Epithelial cell of proximal tubule (primary cell): ENCODE results near the gene PDZRN3. TPM values are rescaled to one million over a fixed set of nuclear protein-coding genes. Genes with fewer than 3 reads are reported as not detected.

Experiments used
- DNase-seq: peaks from one replicate; pipeline ENCODE4 v3.0.0-alpha.2; 2011; ENCODE audit warnings: low read depth
- H3K4me3 ChIP-seq: 2 replicates; pipeline ENCODE4 v1.5.1; 2011; ENCODE audit warnings: low read depth, mild to moderate bottlenecking, low read length
- CTCF ChIP-seq: conservative IDR thresholded peaks from 2 replicates; pipeline ENCODE4 v1.5.1; 2012; ENCODE audit warnings: low read depth, mild to moderate bottlenecking, low read length
- total RNA-seq: library from RNA; depleted of rRNA; stranded (reverse); fragments of >200 nt; gene quantifications from 2 replicates; pipeline ENCODE4 v1.2.3, GENCODE V29; 2015

Gene PDZRN3
- total RNA-seq, 1 donor from 2014 or later = 0.17 TPM

- TF ChIP-seq CTCF = no peak
- H3K4me3 ChIP-seq = no peak overlapping the region
- no peak for DNase-seq
Measured at GRCh38 chr3:73611176-73611575, 13.6 kb downstream of the PDZRN3 start.

- no peak for TF ChIP-seq CTCF
- no peak for DNase-seq
- no peak overlapping the region for H3K4me3 ChIP-seq
Measured at GRCh38 chr3:73610493-73610892, 14.2 kb downstream of the PDZRN3 start.

- no peak overlapping the region for H3K4me3 ChIP-seq
- TF ChIP-seq CTCF = no peak
- no peak for DNase-seq
Measured at GRCh38 chr3:73609655-73610054, 15.1 kb downstream of the PDZRN3 start.

- no peak for DNase-seq
- H3K4me3 ChIP-seq = no peak overlapping the region
- no peak for TF ChIP-seq CTCF
Measured at GRCh38 chr3:73609315-73609641, 15.5 kb downstream of the PDZRN3 start.

GRCh38 chr3:73608456-73609314, 16.1 kb downstream of the PDZRN3 start:
- no peak overlapping the region for H3K4me3 ChIP-seq
- no peak for TF ChIP-seq CTCF
- DNase-seq = no peak

- H3K4me3 ChIP-seq = no peak overlapping the region
- no peak for TF ChIP-seq CTCF
- no peak for DNase-seq
Measured at GRCh38 chr3:73605861-73606260, 18.9 kb downstream of the PDZRN3 start.

- TF ChIP-seq CTCF = no peak
- H3K4me3 ChIP-seq = no peak overlapping the region
- DNase-seq = no peak
Measured at GRCh38 chr3:73605412-73605811, 19.3 kb downstream of the PDZRN3 start.
